ENCODE data around the gene CCDC144A.

DNA sequence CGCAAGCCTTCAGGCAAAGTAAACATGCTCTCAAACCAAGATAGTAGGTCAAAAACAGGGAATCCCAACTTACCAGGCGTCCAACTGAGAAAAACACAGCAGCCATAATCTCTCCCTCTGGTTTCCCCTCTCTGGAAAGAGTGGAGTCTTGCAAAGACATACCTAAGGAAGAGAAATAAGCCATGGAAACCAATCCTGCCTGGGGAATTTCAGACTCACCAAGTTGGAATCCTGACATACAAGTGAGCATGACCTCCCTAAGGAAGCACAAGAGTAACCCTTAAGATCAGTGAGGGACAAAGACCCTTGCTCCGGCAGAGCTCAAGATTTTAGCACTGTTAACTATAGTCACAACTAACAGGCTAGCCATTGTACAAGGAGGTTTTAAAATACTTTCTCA is 40.5 kb upstream of the CCDC144A start:
- TF ChIP-seq, protein P1, sequence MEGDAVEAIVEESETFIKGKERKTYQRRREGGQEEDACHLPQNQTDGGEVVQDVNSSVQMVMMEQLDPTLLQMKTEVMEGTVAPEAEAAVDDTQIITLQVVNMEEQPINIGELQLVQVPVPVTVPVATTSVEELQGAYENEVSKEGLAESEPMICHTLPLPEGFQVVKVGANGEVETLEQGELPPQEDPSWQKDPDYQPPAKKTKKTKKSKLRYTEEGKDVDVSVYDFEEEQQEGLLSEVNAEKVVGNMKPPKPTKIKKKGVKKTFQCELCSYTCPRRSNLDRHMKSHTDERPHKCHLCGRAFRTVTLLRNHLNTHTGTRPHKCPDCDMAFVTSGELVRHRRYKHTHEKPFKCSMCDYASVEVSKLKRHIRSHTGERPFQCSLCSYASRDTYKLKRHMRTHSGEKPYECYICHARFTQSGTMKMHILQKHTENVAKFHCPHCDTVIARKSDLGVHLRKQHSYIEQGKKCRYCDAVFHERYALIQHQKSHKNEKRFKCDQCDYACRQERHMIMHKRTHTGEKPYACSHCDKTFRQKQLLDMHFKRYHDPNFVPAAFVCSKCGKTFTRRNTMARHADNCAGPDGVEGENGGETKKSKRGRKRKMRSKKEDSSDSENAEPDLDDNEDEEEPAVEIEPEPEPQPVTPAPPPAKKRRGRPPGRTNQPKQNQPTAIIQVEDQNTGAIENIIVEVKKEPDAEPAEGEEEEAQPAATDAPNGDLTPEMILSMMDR (IDR thresholded peaks at IDR 0.05) = no peak
- TF ChIP-seq POLR2AphosphoS5 (IDR thresholded peaks at IDR 0.05) = no peak
- TF ChIP-seq POLR2A (IDR thresholded peaks at IDR 0.05) = no peak
- TF ChIP-seq EP300 (IDR thresholded peaks at IDR 0.05; ENCODE audit: low read depth) = no peak

Data from transverse colon (tissue), 4 donors.